Ascending aorta (tissue), 2 donors: ENCODE results near the gene SEC22C. TPM values are rescaled to one million over a fixed set of nuclear protein-coding genes. Genes with fewer than 3 reads are reported as not detected.
A peak's percentile ranks its signal among the peaks of the same experiment; 100 is the strongest.

Experiments used
- DNase-seq, 2 donors: peaks; one replicate each; pipeline ENCODE4 v3.0.0-alpha.2; 2019; ENCODE audit warnings: low spot score in 2 of 2
- H3K27ac ChIP-seq, 2 donors: fragments of 200-600 bp; sonication (generic); one replicate each; pipeline ENCODE4 v1.5.1; 2016 to 2017; ENCODE audit warnings: mild to moderate bottlenecking in 1 of 2
- H3K27me3 ChIP-seq: fragments of 200-600 bp; sonication (generic); one replicate; pipeline ENCODE4 v1.5.1; 2017
- H3K36me3 ChIP-seq, 2 donors: fragments of 200-600 bp; sonication (generic); one replicate each; pipeline ENCODE4 v1.5.1; 2016
- H3K4me1 ChIP-seq, 2 donors: fragments of 200-600 bp; sonication (generic); one replicate each; pipeline ENCODE4 v1.5.1; 2016 to 2017; ENCODE audit warnings: mild to moderate bottlenecking in 1 of 2
- H3K4me3 ChIP-seq, 2 donors: fragments of 200-600 bp; sonication (generic); one replicate each; pipeline ENCODE4 v1.5.1; 2016 to 2017; ENCODE audit warnings: mild to moderate bottlenecking in 1 of 2
- H3K9me3 ChIP-seq, 2 donors: fragments of 200-600 bp; sonication (generic); one replicate each; pipeline ENCODE4 v1.5.1; 2016
- CTCF ChIP-seq, 3 experiments: fragments of 200-600 bp in 2 of 3; fragments of 450-650 bp in 1 of 3; sonication (generic) in 2 of 3; IDR thresholded peaks; one replicate each; pipeline ENCODE4 v1.5.1; 2016 to 2019; ENCODE audit warnings: antibody characterized with exemption in 3 of 3, mild to moderate bottlenecking in 1 of 3, moderate library complexity in 1 of 3
- intact Hi-C: fragments of 100-400 bp; cut with DNase I; formaldehyde crosslinking; loops from one replicate; pipeline ENCODE4 v1.15.1; 2023
- total RNA-seq: library from RNA; depleted of rRNA; stranded (reverse); fragments of >200 nt; gene quantifications from one replicate; pipeline ENCODE4 v1.1.0, GENCODE V29; 2016

SEC22C gene
- total RNA-seq, 1 donor from 2014 or later, result 28.3 TPM

- Histone ChIP-seq H3K27ac (no peak overlapping the region), H3K36me3 (peaks cover 0 to 7% of the 10 kb centered on the region in 2 donors), H3K27me3 (no peaks in the 10 kb centered on the region), H3K4me1 (peaks cover 6 to 17% of the 10 kb centered on the region in 2 donors), H3K9me3 (no peaks in the 10 kb centered on the region), H3K4me3 (no peak overlapping the region)
- intact Hi-C loops, result loop anchor here (1.0 to 5.0 kb wide), 4 partner anchors 45 to 315 kb away; partner anchors contain the start of gene VIPR1
- DNase-seq, result peak in 1 of 2 donors; percentile 77
- TF ChIP-seq CTCF (IDR thresholded peaks at IDR 0.05), result peak; percentile 76 to 97 (median 93)
These were observed 34.3 kb downstream of the SEC22C start for GRCh38 chr3:42547401-42547945.

GRCh38 chr3:42546691-42547213, 35.0 kb downstream of the SEC22C start:
- no peaks in the 10 kb centered on the region for H3K27me3 ChIP-seq
- no peaks in the 10 kb centered on the region for H3K9me3 ChIP-seq
- no peak for DNase-seq
- no peak overlapping the region for H3K27ac ChIP-seq
- intact Hi-C loops, result loop anchor here (1.0 to 5.0 kb wide), 4 partner anchors 44 to 314 kb away; partner anchors contain the start of gene VIPR1
- no peak for TF ChIP-seq CTCF (IDR thresholded peaks at IDR 0.05)
- H3K36me3 ChIP-seq, result peaks cover 0 to 7% of the 10 kb centered on the region in 2 donors
- H3K4me1 ChIP-seq, result peaks cover 6 to 17% of the 10 kb centered on the region in 2 donors
- no peak overlapping the region for H3K4me3 ChIP-seq

GRCh38 chr3:42545284-42545900, 36.4 kb downstream of the SEC22C start:
- Histone ChIP-seq H3K4me3 (no peak overlapping the region), H3K36me3 (peaks cover 0 to 4% of the 10 kb centered on the region in 2 donors), H3K27ac (peak overlapping the region; percentile 64 to 78), H3K27me3 (no peaks in the 10 kb centered on the region), H3K9me3 (no peaks in the 10 kb centered on the region), H3K4me1 (peaks cover 6 to 20% of the 10 kb centered on the region in 2 donors)
- TF ChIP-seq CTCF (IDR thresholded peaks at IDR 0.05), result no peak
- DNase-seq, result no peak
- intact Hi-C loops, result loop anchor here (5.0 kb wide), 3 partner anchors 103 to 313 kb away; no protein-coding TSS in a partner anchor

- Histone ChIP-seq H3K4me3 (no peak overlapping the region), H3K4me1 (peaks cover 6 to 20% of the 10 kb centered on the region in 2 donors), H3K27ac (peak overlapping the region; percentile 64 to 78), H3K27me3 (no peaks in the 10 kb centered on the region), H3K36me3 (peaks cover 0 to 4% of the 10 kb centered on the region in 2 donors), H3K9me3 (no peaks in the 10 kb centered on the region)
- peak in 1 of 2 donors; percentile 25 for DNase-seq
- peak in 2 of 3 experiments; percentile 11 to 38 for TF ChIP-seq CTCF (IDR thresholded peaks at IDR 0.05)
- intact Hi-C loops, result loop anchor here (5.0 kb wide), 3 partner anchors 102 to 312 kb away; no protein-coding TSS in a partner anchor
These were observed 37.1 kb downstream of the SEC22C start for GRCh38 chr3:42544492-42545283.

GRCh38 chr3:42541079-42541478, 40.7 kb downstream of the SEC22C start:
- TF ChIP-seq CTCF (IDR thresholded peaks at IDR 0.05), result no peak
- H3K9me3 ChIP-seq, result no peaks in the 10 kb centered on the region
- no peak overlapping the region for H3K27ac ChIP-seq
- DNase-seq, result no peak
- H3K36me3 ChIP-seq, result no peaks in the 10 kb centered on the region
- intact Hi-C loops, result no loop called here
- no peak overlapping the region for H3K4me3 ChIP-seq
- H3K4me1 ChIP-seq, result peaks cover 6 to 20% of the 10 kb centered on the region in 2 donors
- no peaks in the 10 kb centered on the region for H3K27me3 ChIP-seq
